GM18511 (cell line): ENCODE measurements around the gene LPP.

Source experiments
- ATAC-seq: cut with Tn5 transposase; IDR thresholded peaks from one replicate; pipeline ENCODE4 v1.9.1; 2021; ENCODE audit warnings: mild to moderate bottlenecking, moderate library complexity; ENCODE audit not compliant: unreplicated experiment

LPP gene

DNA sequence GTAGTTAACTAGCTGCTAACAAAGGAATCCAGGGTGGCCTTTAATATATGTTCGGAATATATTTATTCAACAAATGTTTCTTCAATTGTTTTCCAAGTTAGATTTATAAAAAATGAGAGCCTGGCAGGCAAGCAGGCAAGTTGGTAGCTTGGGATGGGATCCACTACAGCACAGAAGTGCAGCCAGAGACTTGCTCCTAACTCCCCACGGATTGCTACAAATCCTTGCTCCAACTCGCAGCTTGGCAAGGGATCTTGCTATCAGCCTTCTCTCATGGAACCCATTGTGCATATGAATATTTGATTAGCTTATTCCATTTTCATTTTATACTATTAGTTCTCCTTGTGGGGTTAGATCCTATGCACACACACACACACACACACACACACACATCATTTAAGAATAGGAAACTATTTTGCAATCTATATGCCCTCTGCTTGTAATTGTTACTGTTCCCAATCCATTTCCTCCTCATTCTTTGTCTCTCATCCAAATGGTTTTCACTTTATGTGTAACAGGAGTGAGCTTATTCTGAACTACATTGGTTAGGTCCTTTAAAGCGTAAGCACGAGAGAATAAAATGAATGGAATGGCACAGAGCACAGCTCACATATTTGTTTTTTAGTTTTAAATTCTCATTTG is 505.6 kb downstream of the LPP start:
- ATAC-seq: no peak

DNA sequence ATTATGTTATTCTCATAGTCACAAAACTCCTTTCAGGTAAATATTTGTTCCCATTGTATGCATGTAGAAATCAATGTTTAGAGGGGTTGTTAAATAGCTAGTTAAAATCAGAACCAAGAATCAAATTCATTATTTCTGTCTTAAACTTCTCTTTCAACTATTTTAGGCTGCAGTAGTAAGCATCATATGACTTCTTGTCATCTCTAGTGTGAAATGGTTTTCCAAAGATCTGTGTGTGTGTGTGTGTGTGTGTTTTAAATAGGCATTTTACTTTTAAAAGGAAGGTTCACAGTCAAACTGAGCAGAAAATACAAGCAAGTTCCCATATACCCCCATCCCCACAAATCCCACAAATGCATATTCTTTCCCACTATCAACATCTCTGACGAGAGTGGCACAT is 506.5 kb downstream of the LPP start:
- ATAC-seq: no peak

DNA sequence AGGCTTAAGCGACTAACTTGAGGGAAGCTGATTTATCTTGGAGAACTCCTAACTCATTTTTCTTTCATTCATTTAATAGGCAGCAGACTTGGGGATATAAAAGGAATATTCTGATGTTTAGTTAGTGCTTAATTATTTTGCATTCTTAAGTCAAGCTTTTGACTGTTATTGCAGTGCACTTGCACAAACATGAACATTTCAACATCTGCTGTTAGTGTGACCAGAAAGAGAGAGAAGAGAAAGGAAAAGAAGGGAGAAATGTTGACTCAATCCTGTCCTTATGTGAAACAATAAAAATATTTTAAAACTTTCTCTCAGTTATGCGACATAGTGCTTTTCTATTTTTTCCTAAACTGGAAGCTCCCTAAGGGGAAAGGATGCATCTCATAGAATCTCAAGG is 507.8 kb downstream of the LPP start:
- no peak for ATAC-seq

DNA sequence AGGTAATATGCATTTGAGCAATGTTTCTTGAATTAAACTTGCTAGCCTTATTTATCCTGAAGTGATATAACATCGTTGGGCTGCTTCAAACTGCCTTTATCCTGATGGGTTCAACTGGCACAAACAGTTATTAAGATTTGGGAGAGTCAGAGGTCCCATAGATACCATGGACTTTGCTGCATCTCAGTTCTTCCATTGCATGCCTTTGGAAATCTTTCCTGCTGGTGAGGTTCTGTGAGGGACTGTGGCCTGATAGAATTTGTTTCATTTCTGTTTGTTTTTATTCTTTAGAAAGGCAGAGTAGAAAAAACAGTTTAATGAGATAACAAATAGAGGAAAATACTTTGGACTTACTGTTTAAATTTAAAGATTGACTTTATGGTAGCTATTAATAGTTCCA is 508.3 kb downstream of the LPP start:
- no peak for ATAC-seq

DNA sequence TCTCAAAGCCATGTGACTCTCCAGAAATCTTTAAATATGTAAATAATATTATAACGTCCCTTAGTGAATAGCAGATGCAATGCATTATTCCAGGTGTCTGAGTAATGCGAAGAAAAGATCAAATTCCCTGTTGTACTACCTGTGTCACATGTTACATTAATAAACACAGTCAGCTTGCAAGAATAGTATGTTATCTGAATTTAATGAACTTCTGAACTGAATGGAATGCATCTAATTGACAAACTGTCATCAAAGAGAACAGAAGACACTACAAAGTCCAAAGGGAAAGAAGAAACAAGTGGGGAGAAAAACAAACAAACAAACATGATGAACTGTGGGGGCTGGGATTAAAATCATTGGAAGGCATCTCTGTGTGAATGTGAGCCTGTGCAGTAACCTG is 508.8 kb downstream of the LPP start:
- no peak for ATAC-seq

DNA sequence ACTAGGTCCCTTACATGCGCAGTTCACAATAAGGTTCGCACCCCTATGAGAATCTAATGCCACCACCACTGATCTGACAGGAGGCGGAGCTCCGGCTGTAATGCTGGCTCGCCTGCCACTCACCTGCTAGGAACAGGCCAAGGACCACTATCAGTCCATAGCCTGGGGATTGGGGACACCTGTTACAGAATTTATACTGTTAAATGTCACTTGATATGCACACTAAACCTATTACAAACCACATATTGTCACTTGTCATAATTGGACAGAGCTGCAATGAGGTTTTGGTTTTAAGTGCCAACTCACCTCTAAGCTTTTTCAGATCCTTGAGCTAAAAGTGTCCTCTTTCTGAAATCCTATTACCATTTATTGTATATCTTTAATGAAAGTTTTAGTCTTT is 509.9 kb downstream of the LPP start:
- ATAC-seq: no peak

DNA sequence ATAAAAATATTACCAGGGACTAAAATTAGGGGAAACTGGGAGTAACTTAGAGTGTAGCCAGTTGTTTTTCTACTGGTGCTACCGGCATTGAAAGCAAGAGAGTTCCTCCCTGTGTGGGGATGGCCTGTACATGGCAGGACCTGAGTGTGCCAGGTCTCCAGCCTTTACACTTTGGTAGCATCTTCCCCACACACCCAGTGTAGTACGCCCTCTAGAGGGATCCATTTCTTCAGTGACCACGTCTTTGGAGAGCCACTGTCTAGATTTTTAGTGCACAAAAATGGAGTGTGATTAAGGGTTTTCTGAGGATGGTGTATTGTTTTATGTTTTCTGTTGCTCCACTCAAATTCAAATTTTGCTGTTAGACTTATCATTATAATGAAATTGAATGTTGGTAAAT is 510.8 kb downstream of the LPP start:
- no peak for ATAC-seq

DNA sequence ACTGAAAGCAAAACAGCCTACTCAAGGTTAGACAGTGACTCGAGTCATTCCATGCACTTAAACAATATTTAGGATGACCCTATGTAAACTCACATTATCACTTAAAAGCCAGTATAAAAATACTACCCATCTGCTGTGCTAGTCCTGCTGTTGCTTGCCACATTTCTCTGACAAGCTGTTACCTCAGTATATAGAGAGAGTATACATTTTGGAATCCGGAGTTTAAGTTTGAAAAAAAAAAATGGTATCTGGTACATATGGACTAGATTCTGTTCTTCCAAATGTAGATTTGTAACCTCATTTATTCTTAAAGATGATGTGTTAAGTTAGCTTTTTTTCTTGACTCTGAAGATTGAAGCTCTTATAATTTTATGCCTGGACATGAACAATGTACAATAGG is 514.0 kb downstream of the LPP start:
- no peak for ATAC-seq

DNA sequence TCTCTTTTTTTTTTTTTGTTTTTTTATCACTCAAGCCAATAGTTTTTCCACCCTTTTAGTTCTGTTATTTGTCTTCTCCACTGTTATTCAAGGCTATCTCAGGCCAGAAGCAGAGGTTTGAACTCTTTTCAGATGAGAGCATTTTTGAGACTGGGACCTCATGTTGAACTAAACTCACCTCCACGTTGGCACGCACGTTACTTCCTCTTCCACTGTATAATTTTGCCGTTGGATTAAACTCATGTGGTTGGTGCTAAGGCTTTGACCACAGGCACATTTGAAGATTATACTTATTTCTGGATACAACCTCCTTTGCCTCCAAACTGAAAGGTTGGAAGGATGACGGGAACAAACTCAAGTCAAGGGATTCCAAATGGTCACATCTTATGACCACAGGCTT is 516.5 kb downstream of the LPP start:
- no peak for ATAC-seq

DNA sequence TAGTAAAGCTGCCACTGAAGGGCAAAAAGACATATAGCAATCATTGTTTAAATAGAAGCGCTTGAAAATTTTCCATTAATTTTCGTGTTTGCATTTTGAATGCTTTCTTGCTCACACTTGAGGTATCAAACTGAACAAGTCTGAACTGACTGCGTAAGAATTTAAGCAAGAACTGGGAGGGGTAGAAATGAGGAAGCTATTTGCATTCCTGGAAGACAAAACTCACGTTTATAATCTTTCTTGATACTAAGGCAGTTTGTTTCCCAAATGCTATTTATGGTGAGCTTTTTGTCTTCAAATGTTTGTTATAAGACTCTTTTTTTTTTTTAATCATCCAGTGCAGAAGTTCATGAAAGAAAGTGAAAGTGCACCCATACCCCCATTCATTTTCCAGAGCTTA is 518.0 kb downstream of the LPP start:
- ATAC-seq: no peak

DNA sequence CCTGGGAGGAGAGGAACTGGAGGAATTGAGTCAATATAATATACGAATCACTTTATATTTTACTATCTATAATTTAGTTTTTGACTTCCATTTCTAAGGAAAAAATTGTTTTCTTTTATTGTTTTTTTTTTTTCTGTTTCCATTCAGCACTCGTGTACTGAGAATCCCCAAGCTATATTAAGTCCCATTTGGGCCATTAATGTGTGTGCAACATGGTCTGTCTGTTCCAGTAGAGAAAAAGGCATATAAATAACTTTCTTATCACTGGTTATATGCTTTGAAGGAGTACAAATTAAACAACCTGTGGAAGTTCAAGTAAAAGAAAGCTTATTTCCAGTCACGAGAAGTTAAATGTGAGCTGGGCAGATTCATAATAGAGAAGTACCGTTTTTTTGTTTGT is 518.9 kb downstream of the LPP start:
- ATAC-seq: no peak

DNA sequence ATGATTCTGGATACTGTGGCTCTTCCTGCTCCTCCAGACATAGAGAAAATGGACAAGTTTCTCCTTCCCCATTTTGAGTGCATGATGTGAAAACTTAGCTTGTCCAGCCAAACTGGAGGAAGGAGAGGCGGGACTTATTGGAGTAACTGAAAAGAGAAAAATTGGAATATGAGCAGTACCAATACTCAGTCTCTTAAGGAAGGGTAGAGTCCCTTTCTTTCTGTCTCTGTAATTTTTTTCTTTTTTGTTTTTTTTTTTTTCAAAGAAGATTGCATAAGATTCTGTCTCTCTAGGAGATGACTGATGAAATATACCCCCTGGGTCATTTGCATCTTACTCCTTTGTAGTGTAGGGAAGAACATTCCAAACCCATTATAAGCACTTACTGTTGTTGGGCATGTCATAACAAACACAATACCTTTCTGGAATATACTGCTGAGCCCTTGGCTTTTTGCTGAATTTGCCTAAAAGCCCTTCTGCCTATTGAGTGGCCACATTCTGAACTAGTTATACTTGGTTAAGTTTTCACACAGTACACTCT is 519.8 kb downstream of the LPP start:
- ATAC-seq: no peak

DNA sequence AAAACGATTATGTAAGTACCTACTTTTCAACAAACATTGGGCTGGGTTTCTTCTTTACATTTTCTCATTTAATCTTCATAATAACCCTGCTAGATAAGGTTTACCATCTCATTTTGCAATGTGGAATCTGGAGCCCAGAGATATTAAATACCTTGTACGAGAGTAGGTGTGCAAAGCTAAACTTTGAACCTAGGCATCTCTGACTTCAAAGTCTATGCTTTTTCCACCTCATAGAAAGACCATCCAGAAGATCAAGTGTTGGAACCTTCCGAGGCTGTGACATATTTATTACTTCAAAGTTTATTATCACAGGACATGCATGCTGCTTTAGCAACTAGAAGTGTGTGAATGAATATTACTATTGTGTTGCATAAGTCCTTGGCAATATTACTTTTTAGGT is 520.6 kb downstream of the LPP start:
- ATAC-seq: no peak

DNA sequence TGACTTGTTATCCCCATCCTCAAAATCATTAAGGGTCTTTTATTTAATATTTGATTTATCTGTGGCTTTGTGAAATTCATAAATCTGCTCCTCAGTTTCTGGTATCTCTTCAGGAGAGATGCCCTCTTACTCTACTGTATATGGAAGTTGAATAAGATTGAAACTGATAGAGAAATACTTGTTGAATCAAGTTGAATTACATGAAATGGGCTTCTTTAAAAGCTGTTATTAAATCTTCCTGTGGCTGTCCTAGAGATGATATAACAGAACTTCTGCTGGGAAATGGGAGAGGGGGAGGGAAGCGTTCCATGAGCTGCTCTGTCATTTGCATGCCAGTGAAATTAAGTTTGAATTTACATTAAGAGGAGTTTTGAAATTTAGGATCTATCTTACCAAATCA is 523.4 kb downstream of the LPP start:
- ATAC-seq: no peak

DNA sequence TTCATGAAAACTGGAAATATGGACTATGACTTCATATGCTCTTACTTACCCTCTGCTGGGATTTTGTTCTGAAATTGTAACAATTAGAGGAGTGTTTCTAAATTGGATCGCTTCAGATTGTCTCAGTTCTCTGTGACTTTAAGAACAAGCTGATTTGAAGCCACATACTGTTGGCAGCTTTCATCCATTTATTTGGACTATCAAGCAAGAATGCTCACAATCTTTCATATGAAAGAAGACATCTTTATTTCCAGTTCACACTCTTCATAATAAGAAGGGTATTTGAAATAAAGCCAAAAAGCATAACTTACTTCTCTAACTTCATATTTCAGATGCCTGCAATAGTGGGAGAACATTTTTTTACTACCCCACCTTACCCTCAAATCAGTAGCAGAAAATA is 526.2 kb downstream of the LPP start:
- ATAC-seq: no peak

DNA sequence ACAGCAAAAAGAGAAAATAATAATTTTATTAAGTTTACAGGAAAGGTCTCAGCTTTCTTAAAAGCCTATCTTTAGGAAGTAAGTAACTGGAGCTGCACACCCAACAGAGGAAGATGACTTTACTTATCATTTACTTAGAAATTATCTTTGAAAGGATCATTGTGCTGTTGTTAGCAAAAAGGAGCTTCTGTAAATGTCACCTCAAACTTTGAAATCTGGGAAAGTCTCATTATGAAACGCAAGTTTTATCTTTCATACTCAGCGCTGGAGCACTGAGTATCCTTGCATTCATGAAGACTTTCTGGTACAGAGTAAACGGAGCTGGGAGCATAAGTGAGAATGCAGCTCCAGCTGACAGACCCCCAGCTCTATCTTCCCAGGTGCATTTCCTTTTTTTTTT is 526.6 kb downstream of the LPP start:
- no peak for ATAC-seq

DNA sequence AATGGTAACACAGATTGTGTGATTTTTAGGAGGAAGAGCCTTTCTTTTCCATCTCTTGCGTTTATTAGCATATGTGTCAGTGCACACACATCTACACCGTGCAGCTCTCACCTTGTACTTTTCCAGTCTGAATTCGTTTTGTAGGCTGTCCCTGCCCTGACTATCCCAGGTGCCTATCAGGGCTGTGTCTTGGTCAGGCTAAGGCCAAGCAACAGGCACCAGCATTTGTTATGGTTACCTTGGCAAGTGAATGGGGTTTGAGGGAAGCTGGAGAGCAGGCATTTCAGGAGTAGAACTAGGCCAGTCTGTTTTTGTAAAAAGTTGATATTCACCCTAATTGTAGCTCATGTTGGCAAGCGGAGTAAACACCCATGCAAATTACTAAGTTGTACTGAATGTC is 528.4 kb downstream of the LPP start:
- ATAC-seq: no peak

DNA sequence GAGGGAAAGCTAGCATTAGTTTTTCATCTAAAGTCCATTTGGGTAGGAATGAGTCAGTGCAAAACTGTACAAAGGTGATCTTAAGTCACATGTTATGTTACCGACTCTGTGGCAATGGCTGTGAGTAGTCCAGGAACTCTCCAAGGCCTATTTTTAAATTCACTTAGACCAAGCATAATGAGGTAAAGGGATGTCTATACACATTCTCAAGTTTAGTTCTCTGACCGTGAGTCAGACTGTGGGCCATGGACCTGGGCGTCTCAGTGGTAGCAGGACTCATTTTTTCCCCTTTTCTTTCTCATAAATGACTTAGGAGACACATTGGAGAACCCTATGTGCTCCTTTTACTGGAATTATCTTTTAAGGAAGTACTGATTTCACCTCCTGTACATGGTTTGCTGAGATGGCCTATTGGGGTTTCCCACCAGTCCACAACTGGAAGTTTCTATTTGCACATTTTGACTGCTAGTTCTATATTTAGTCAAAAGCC is 529.1 kb downstream of the LPP start:
- no peak for ATAC-seq

DNA sequence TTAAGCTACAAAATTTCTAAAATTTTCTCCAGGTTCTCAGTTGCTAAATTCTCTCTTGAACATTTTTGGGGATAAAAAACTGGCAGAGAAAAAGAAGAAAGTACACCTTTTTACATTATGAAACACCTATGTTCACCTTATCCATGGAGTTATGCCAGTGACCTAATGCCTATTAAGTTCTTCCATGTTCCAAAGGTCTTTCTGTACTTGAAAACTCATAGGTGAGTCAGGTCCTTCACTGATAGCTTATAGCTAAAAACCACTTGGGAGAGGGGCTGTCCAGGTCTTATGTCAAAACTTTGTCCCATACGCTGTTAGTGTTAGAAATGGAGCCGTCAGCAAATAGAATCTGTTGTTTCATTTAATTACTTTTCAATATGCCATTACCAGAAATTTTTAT is 530.3 kb downstream of the LPP start:
- no peak for ATAC-seq

DNA sequence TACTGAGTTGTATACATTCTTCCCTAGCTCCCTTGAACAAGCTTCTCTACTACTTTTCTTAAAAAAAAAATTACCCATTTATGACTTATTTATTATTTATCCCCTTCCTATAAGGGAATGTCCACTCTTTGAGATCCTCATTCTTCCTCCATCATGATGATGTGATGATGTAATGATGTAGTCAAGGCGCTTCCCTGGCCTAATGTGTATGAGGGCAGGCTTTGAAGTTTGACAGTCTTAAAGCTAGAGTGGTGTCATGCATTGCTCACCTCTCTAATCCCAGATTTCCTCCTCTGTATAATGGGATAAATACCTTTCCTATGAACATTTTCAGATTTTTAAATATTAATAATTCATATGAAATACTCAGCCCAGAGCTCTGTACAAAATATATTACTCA is 531.8 kb downstream of the LPP start:
- no peak for ATAC-seq

DNA sequence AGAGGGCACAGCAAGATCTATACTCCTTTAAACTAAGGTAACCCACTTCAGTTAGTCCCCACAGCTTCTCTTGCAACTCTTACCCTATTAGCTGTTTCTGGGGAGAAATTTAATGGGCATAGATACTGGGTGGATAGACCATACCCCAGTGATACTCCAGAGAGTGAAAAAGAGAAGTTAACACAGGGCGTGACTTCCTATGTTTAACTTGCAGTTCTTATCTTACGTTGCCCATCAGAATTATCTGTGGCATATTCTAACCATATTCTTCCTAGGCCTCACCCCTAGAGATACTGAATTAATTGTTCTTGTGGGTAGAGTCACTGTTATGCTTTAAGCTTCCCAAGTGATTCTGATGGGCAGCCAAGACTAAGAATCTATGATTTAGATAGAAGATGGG is 532.4 kb downstream of the LPP start:
- no peak for ATAC-seq

DNA sequence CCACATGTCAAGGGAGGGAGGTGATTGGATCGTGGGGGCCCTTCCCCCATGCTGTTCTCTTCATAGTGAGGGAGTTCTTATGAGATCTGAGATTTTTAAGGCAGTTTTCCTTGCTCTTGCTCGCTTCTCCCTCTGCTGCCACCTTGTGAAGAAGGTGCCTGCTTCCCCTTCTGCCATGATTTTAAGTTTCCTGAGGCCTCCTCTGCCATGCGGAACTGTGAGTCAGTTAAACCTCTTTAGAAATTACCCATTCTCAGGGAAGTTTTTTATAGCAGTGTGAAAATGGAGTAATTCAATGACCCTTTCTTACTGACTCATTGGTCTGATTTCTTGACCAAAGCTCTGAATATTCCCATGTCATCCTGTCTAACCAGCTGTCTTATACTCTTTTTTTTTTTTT is 533.4 kb downstream of the LPP start:
- no peak for ATAC-seq

DNA sequence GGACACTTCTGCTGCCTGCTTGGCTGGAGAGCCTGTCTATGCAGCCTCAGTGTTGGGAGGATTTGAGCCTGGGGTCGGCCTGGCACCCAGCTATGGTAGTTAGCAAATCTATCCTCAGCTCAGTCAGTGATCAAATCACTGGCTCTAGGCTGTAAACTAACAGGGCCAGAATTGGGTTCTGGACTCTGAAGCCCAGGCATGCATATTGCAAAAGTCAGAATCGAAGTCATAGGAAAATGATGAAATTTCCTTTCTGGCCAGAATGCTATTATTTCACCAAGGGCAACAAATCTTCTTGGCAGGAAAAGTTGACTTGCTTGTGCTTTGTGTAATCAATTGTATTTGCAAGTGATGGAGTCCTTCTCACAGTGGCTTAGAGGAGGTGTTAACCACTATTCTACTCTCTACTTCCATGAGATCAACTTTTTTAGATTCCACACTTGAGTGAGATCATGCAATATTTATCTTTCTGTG is 535.2 kb downstream of the LPP start:
- no peak for ATAC-seq
